GM12874 (cell line): ENCODE measurements around the gene PRH2.

ENCODE experiments used
- CTCF ChIP-seq: IDR thresholded peaks from 2 replicates; pipeline ENCODE4 v1.5.1; 2011; ENCODE audit warnings: low read depth, mild to moderate bottlenecking, control low read depth, low read length, moderate library complexity; ENCODE audit not compliant: insufficient read depth

PRH2 gene

GRCh38 chr12:10982244-10982643 is 53.2 kb downstream of the PRH2 start:
- no peak for TF ChIP-seq CTCF
